Stimulated activated CD8-positive, alpha-beta memory T cell treated with anti-CD3 and anti-CD28 coated beads, Interleukin-7, amount 100 ng/mL, for 1 hour (primary cell): ENCODE measurements around the gene ALDOB.

ENCODE experiments used
- DNase-seq, 2 donors: peaks; one replicate each; pipeline ENCODE4 v3.0.0-alpha.2; 2020; ENCODE audit warnings: low read depth in 2 of 2

ALDOB gene

GRCh38 chr9:101457003-101457402, 21.4 kb upstream of the ALDOB start:
- no peak for DNase-seq

GRCh38 chr9:101455656-101456240, 20.2 kb upstream of the ALDOB start:
- DNase-seq, result no peak

- no peak for DNase-seq
Observed at GRCh38 chr9:101453776-101454570, 18.4 kb upstream of the ALDOB start.

GRCh38 chr9:101451498-101451897, 15.9 kb upstream of the ALDOB start:
- DNase-seq, result no peak

GRCh38 chr9:101450931-101451330, 15.4 kb upstream of the ALDOB start:
- DNase-seq, result no peak

GRCh38 chr9:101449071-101449721, 13.6 kb upstream of the ALDOB start:
- peak; percentile 8 to 13 for DNase-seq

- no peak for DNase-seq
Observed at GRCh38 chr9:101448680-101449070, 13.1 kb upstream of the ALDOB start.

GRCh38 chr9:101446732-101447131, 11.2 kb upstream of the ALDOB start:
- DNase-seq, result no peak

GRCh38 chr9:101445353-101446029, 9.9 kb upstream of the ALDOB start:
- DNase-seq, result no peak

- no peak for DNase-seq
Observed at GRCh38 chr9:101443364-101443771, 7.8 kb upstream of the ALDOB start.

- DNase-seq, result no peak
Observed at GRCh38 chr9:101442736-101443135, 7.2 kb upstream of the ALDOB start.

- no peak for DNase-seq
Observed at GRCh38 chr9:101442318-101442717, 6.7 kb upstream of the ALDOB start.

GRCh38 chr9:101440714-101441230, 5.2 kb upstream of the ALDOB start:
- no peak for DNase-seq

GRCh38 chr9:101438523-101438922, 2.9 kb upstream of the ALDOB start:
- DNase-seq, result no peak

- no peak for DNase-seq
Observed at GRCh38 chr9:101437806-101438232, 2.2 kb upstream of the ALDOB start.

GRCh38 chr9:101434998-101435397, 576 bp downstream of the ALDOB start:
- DNase-seq, result no peak

GRCh38 chr9:101433229-101433628, 2.3 kb downstream of the ALDOB start:
- DNase-seq, result no peak

- DNase-seq, result no peak
Observed at GRCh38 chr9:101432740-101433139, 2.8 kb downstream of the ALDOB start.

- DNase-seq, result no peak
Observed at GRCh38 chr9:101432171-101432570, 3.4 kb downstream of the ALDOB start.

GRCh38 chr9:101429736-101430135, 5.8 kb downstream of the ALDOB start:
- no peak for DNase-seq

- DNase-seq, result no peak
Observed at GRCh38 chr9:101428909-101429308, 6.7 kb downstream of the ALDOB start.
